Mesothelial cell of epicardium (in vitro differentiated cells): ENCODE results near the gene DISC1. TPM values are rescaled to one million over a fixed set of nuclear protein-coding genes. Genes with fewer than 3 reads are reported as not detected.
A peak's percentile ranks its signal among the peaks of the same experiment; 100 is the strongest.

ENCODE experiments used
- DNase-seq, 2 experiments: peaks; one replicate each; pipeline ENCODE4 v3.0.0; 2021; ENCODE audit warnings: low spot score in 2 of 2; ENCODE audit not compliant: unreplicated experiment in 2 of 2
- H3K27ac Mint-ChIP-seq: 2 replicates; pipeline ENCODE4 v1.8.0; 2021; ENCODE audit warnings: mixed read lengths
- H3K27me3 Mint-ChIP-seq: 2 replicates; pipeline ENCODE4 v1.8.0; 2021; ENCODE audit warnings: low read depth, mixed read lengths
- H3K36me3 Mint-ChIP-seq: 2 replicates; pipeline ENCODE4 v1.8.0; 2021; ENCODE audit warnings: mixed read lengths
- H3K4me1 Mint-ChIP-seq: 2 replicates; pipeline ENCODE4 v1.8.0; 2021; ENCODE audit warnings: mixed read lengths
- H3K4me3 Mint-ChIP-seq: 2 replicates; pipeline ENCODE4 v1.8.0; 2021; ENCODE audit warnings: mild to moderate bottlenecking, moderate library complexity, mixed read lengths
- H3K9me3 Mint-ChIP-seq: 2 replicates; pipeline ENCODE4 v1.8.0; 2021; ENCODE audit warnings: mixed read lengths
- CTCF ChIP-seq: fragments of 200-600 bp; sonication (generic); IDR thresholded peaks from one replicate; pipeline ENCODE4 v1.5.0; 2021; ENCODE audit warnings: antibody characterized with exemption; ENCODE audit not compliant: unreplicated experiment
- total RNA-seq: library from RNA; stranded (reverse); gene quantifications from 3 replicates; pipeline ENCODE4 v1.2.1, GENCODE V29; 2021

Gene DISC1
- total RNA-seq, 1 donor from 2014 or later, result 9.1 TPM

- Mint-ChIP-seq H3K4me3 (no peak overlapping the region), H3K4me1 (no peaks in the 10 kb centered on the region), H3K36me3 (no peaks in the 10 kb centered on the region), H3K27ac (no peak overlapping the region), H3K27me3 (no peaks in the 10 kb centered on the region), H3K9me3 (peaks cover 5% of the 10 kb centered on the region)
- TF ChIP-seq CTCF, result no peak
- no peak for DNase-seq
Measured at GRCh38 chr1:231821281-231821680, 194.7 kb downstream of the DISC1 start.

- Mint-ChIP-seq H3K27ac (no peak overlapping the region), H3K9me3 (no peaks in the 10 kb centered on the region), H3K4me1 (no peaks in the 10 kb centered on the region), H3K4me3 (no peak overlapping the region), H3K36me3 (no peaks in the 10 kb centered on the region), H3K27me3 (no peaks in the 10 kb centered on the region)
- no peak for DNase-seq
- TF ChIP-seq CTCF, result no peak
Measured at GRCh38 chr1:231822041-231822440, 195.5 kb downstream of the DISC1 start.

- Mint-ChIP-seq H3K4me3 (no peak overlapping the region), H3K36me3 (no peaks in the 10 kb centered on the region), H3K9me3 (no peaks in the 10 kb centered on the region), H3K4me1 (peaks cover 13% of the 10 kb centered on the region), H3K27ac (no peak overlapping the region), H3K27me3 (no peaks in the 10 kb centered on the region)
- no peak for DNase-seq
- TF ChIP-seq CTCF, result no peak
Measured at GRCh38 chr1:231826566-231826965, 200.0 kb downstream of the DISC1 start.

- H3K4me3 Mint-ChIP-seq, result no peak overlapping the region
- H3K27ac Mint-ChIP-seq, result peak overlapping the region; percentile 77
- no peaks in the 10 kb centered on the region for H3K9me3 Mint-ChIP-seq
- no peak for TF ChIP-seq CTCF
- no peak for DNase-seq
- peaks cover 13% of the 10 kb centered on the region for H3K4me1 Mint-ChIP-seq
- no peaks in the 10 kb centered on the region for H3K36me3 Mint-ChIP-seq
- no peaks in the 10 kb centered on the region for H3K27me3 Mint-ChIP-seq
Measured at GRCh38 chr1:231827337-231828105, 200.9 kb downstream of the DISC1 start.

GRCh38 chr1:231828182-231828920 lies 201.8 kb downstream of the DISC1 start:
- TF ChIP-seq CTCF, result no peak
- Mint-ChIP-seq H3K9me3 (no peaks in the 10 kb centered on the region), H3K4me3 (no peak overlapping the region), H3K27me3 (no peaks in the 10 kb centered on the region), H3K4me1 (peaks cover 13% of the 10 kb centered on the region), H3K36me3 (no peaks in the 10 kb centered on the region), H3K27ac (peak overlapping the region; percentile 41)
- DNase-seq, result no peak
